Tibial nerve (tissue), 3 donors: Measurements from ENCODE around the gene BLOC1S1.

ENCODE experiments used
- CTCF ChIP-seq, 5 experiments: fragments of 200-600 bp in 3 of 5; fragments of 450-650 bp in 2 of 5; sonication (generic) in 3 of 5; IDR thresholded peaks; one replicate each; pipeline ENCODE4 v1.5.1; 2016 to 2019; ENCODE audit warnings: antibody characterized with exemption in 5 of 5, mild to moderate bottlenecking in 3 of 5, moderate library complexity in 2 of 5
- POLR2A ChIP-seq, 2 donors: fragments of 450-650 bp; IDR thresholded peaks; one replicate each; pipeline ENCODE4 v1.6.1; 2017; ENCODE audit warnings: antibody characterized with exemption in 2 of 2, mild to moderate bottlenecking in 2 of 2, moderate library complexity in 2 of 2

GRCh38 chr12:55718015-55718414 lies 2.2 kb downstream of the BLOC1S1 start:
- TF ChIP-seq CTCF (IDR thresholded peaks at IDR 0.05) (no peak), POLR2A (IDR thresholded peaks at IDR 0.05) (no peak)
